H1 (cell line): ENCODE results near the gene NRL. TPM values are rescaled to one million over a fixed set of nuclear protein-coding genes. Genes with fewer than 3 reads are reported as not detected.

Experiments used
- CTCF ChIA-PET: fragments of 300-600 bp; sonication (Branson Sonifier 250); formaldehyde crosslinking; loops from one replicate; lab custom pipeline; 2021; ENCODE audit not compliant: partially characterized antibody; lab: Charles Lee
- POLR2A ChIA-PET: fragments of 300-600 bp; sonication (Branson Sonifier 250); formaldehyde crosslinking; loops from one replicate; lab custom pipeline; 2021; ENCODE audit warnings: inconsistent platforms; ENCODE audit not compliant: partially characterized antibody; lab: Charles Lee
- DNase-seq, 2 experiments: peaks; one replicate each; pipeline versions ENCODE4 v3.0.0 to v3.0.0-alpha.2; 2010 to 2022; ENCODE audit warnings: low spot score in 2 of 2, low read depth in 1 of 2, mixed read lengths in 1 of 2
- FAIRE-seq: peaks from 2 replicates; lab custom pipeline; 2011; peaks lifted over from hg19 to GRCh38; lab: Jason Lieb, UNC
- H2AFZ ChIP-seq: 2 replicates; pipeline ENCODE4 v1.8.1; 2012; ENCODE audit warnings: low read length, inconsistent platforms
- H2AK5ac ChIP-seq: 2 replicates; pipeline ENCODE4 v1.6.1; 2013; ENCODE audit warnings: low read depth, low read length
- H2BK120ac ChIP-seq: replicated peaks from 2 replicates; pipeline ENCODE3; 2013; ENCODE audit warnings: low read depth, low read length, inconsistent platforms
- H2BK12ac ChIP-seq: 2 replicates; pipeline ENCODE4 v1.6.1; 2013; ENCODE audit warnings: low read depth, low read length
- H2BK15ac ChIP-seq: 2 replicates; pipeline ENCODE4 v1.6.1; 2013; ENCODE audit warnings: low read length
- H2BK20ac ChIP-seq: 2 replicates; pipeline ENCODE4 v1.6.1; 2013; ENCODE audit warnings: low read length
- H2BK5ac ChIP-seq: 2 replicates; pipeline ENCODE4 v1.6.1; 2013; ENCODE audit warnings: low read depth, low read length
- H3K14ac ChIP-seq: 2 replicates; pipeline ENCODE4 v1.6.1; 2013; ENCODE audit warnings: inconsistent platforms; ENCODE audit not compliant: insufficient read length
- H3K18ac ChIP-seq: 2 replicates; pipeline ENCODE4 v1.6.1; 2013; ENCODE audit warnings: low read length; ENCODE audit errors: extremely low read depth
- H3K23ac ChIP-seq: 2 replicates; pipeline ENCODE4 v1.6.1; 2013; ENCODE audit warnings: inconsistent platforms; ENCODE audit not compliant: insufficient read length
- H3K23me2 ChIP-seq: 2 replicates; pipeline ENCODE4 v1.6.1; 2013; ENCODE audit warnings: low read depth, low read length
- H3K27ac ChIP-seq: 2 replicates; pipeline ENCODE4 v1.6.1; 2011; ENCODE audit warnings: low read depth, low read length, inconsistent platforms
- H3K27me3 ChIP-seq, 4 experiments: replicated peaks in 1 of 4; 1 replicate in 1 of 4; 2 replicates in 3 of 4; pipeline versions ENCODE4 v1.6.1 to v1.8.1; 2011 to 2013; ENCODE audit warnings: low read length in 3 of 4, mild to moderate bottlenecking in 3 of 4, inconsistent platforms in 2 of 4, mixed read lengths in 2 of 4, moderate library complexity in 1 of 4; ENCODE audit not compliant: control insufficient read depth in 3 of 4, insufficient read depth in 3 of 4; ENCODE audit errors: extremely low read depth in 1 of 4
- H3K36me3 ChIP-seq, 4 experiments: 2 replicates each; pipeline versions ENCODE4 v1.6.1 to v1.8.1; 2011 to 2013; ENCODE audit warnings: mild to moderate bottlenecking in 4 of 4, low read length in 3 of 4, moderate library complexity in 2 of 4, control low read depth in 1 of 4, inconsistent platforms in 1 of 4; ENCODE audit not compliant: insufficient read depth in 4 of 4, control insufficient read depth in 2 of 4
- H3K4ac ChIP-seq: replicated peaks from 2 replicates; pipeline ENCODE3; 2013; ENCODE audit warnings: low read length, low read depth, mixed read lengths, inconsistent platforms; ENCODE audit not compliant: insufficient read length
- H3K4me1 ChIP-seq, 4 experiments: replicated peaks in 1 of 4; 1 replicate in 1 of 4; 2 replicates in 3 of 4; pipeline versions ENCODE4 v1.6.1 to v1.8.1; 2011 to 2013; ENCODE audit warnings: low read length in 3 of 4, inconsistent platforms in 2 of 4, mixed read lengths in 1 of 4; ENCODE audit not compliant: insufficient read depth in 4 of 4, control insufficient read depth in 3 of 4
- H3K4me2 ChIP-seq, 2 experiments: 2 replicates each; pipeline versions ENCODE4 v1.6.1 to v1.8.1; 2011 to 2013; ENCODE audit warnings: low read depth in 2 of 2, low read length in 2 of 2, control low read depth in 1 of 2, inconsistent platforms in 1 of 2, mild to moderate bottlenecking in 1 of 2; ENCODE audit not compliant: insufficient read depth in 1 of 2
- H3K4me3 ChIP-seq, 4 experiments: fragments of 200-600, 300-600 bp in 1 of 4; sonication (generic), shearing (Covaris generic), sonication (Bioruptor Twin) in 1 of 4; 2 replicates each; pipeline versions ENCODE4 v1.5.1 to v1.8.1; 2011 to 2016; ENCODE audit warnings: low read length in 4 of 4, low read depth in 3 of 4, control low read depth in 2 of 4, inconsistent platforms in 2 of 4, mild to moderate bottlenecking in 2 of 4, mixed read lengths in 1 of 4, moderate library complexity in 1 of 4; ENCODE audit not compliant: insufficient read depth in 2 of 4; ENCODE audit errors: extremely low read depth in 1 of 4
- H3K56ac ChIP-seq: replicated peaks from 2 replicates; pipeline ENCODE3; 2013; ENCODE audit warnings: low read depth, mild to moderate bottlenecking, mixed read lengths, low read length, inconsistent platforms; ENCODE audit not compliant: insufficient read length
- H3K79me1 ChIP-seq: 2 replicates; pipeline ENCODE4 v1.6.1; 2013; ENCODE audit warnings: low read depth, low read length, control low read depth
- H3K79me2 ChIP-seq, 2 experiments: 2 replicates each; pipeline versions ENCODE4 v1.6.1 to v1.8.1; 2012 to 2013; ENCODE audit warnings: low read length in 2 of 2, mild to moderate bottlenecking in 2 of 2, inconsistent platforms in 1 of 2; ENCODE audit not compliant: insufficient read depth in 2 of 2, control insufficient read depth in 1 of 2
- H3K9ac ChIP-seq, 4 experiments: replicated peaks in 1 of 4; 1 replicate in 1 of 4; 2 replicates in 3 of 4; pipeline versions ENCODE4 v1.6.1 to v1.8.1; 2011 to 2013; ENCODE audit warnings: low read depth in 3 of 4, low read length in 3 of 4, control low read depth in 2 of 4, mild to moderate bottlenecking in 2 of 4, moderate library complexity in 2 of 4, inconsistent platforms in 1 of 4; ENCODE audit errors: extremely low read depth in 1 of 4
- H3K9me3 ChIP-seq, 2 experiments: 2 replicates each; pipeline versions ENCODE4 v1.6.1 to v1.8.1; 2012 to 2013; ENCODE audit warnings: mild to moderate bottlenecking in 2 of 2, moderate library complexity in 2 of 2, control low read depth in 1 of 2, inconsistent platforms in 1 of 2, low read depth in 1 of 2, low read length in 1 of 2, mixed read lengths in 1 of 2; ENCODE audit not compliant: insufficient read depth in 2 of 2
- H4K20me1 ChIP-seq, 2 experiments: replicated peaks in 1 of 2; 2 replicates each; pipeline versions ENCODE3 to v1.8.1; 2011 to 2013; ENCODE audit warnings: inconsistent platforms in 2 of 2, low read length in 2 of 2, mild to moderate bottlenecking in 1 of 2; ENCODE audit not compliant: insufficient read depth in 2 of 2, control insufficient read depth in 1 of 2
- H4K5ac ChIP-seq: 2 replicates; pipeline ENCODE4 v1.6.1; 2013; ENCODE audit warnings: low read length, low read depth, mixed read lengths, inconsistent platforms; ENCODE audit not compliant: insufficient read length
- H4K8ac ChIP-seq: 2 replicates; pipeline ENCODE4 v1.8.0; 2013; ENCODE audit warnings: mild to moderate bottlenecking, moderate library complexity, low read length, inconsistent platforms; ENCODE audit not compliant: insufficient read depth; ENCODE audit errors: extremely low read depth
- H4K91ac ChIP-seq: replicated peaks from 2 replicates; pipeline ENCODE3; 2013; ENCODE audit warnings: low read length, mixed read lengths, inconsistent platforms; ENCODE audit not compliant: insufficient read length
- ASH2L ChIP-seq: fragments of 200-600, 300-600 bp; sonication (generic); IDR thresholded peaks from one replicate; pipeline ENCODE4 v1.7.1; 2017; ENCODE audit warnings: low read length
- BRCA1 ChIP-seq: IDR thresholded peaks from 2 replicates; pipeline ENCODE4 v1.6.1; 2012; ENCODE audit warnings: low read depth, low read length, improper control_type of control experiment
- CBX5 ChIP-seq: fragments of 300-800, 300-1000 bp; sonication (generic); IDR thresholded peaks from 2 replicates; pipeline ENCODE4 v1.7.1; 2016; ENCODE audit warnings: antibody characterized with exemption, low read length, low read depth
- CEBPB ChIP-seq: IDR thresholded peaks from 2 replicates; pipeline ENCODE4 v1.6.1; 2012; ENCODE audit warnings: low read depth, low read length
- CREB1 ChIP-seq: IDR thresholded peaks from 2 replicates; pipeline ENCODE4 v1.6.1; 2012; ENCODE audit warnings: inconsistent platforms
- EGR1 ChIP-seq: IDR thresholded peaks from 2 replicates; pipeline ENCODE4 v1.6.1; 2011; ENCODE audit warnings: low read depth, low read length, borderline replicate concordance
- EP300 ChIP-seq, 2 experiments: IDR thresholded peaks; 1 replicate in 1 of 2; 2 replicates in 1 of 2; pipeline ENCODE4 v1.6.1; 2011 to 2012; ENCODE audit warnings: low read depth in 2 of 2, low read length in 2 of 2, mild to moderate bottlenecking in 2 of 2, borderline replicate concordance in 1 of 2, inconsistent platforms in 1 of 2, moderate library complexity in 1 of 2
- HDAC2 ChIP-seq, 2 experiments: fragments of 300-600 bp in 1 of 2; sonication (generic) in 1 of 2; IDR thresholded peaks; 2 replicates each; pipeline ENCODE4 v1.6.1; 2011 to 2012; ENCODE audit warnings: low read depth in 2 of 2, low read length in 2 of 2, mild to moderate bottlenecking in 2 of 2, moderate library complexity in 2 of 2, borderline replicate concordance in 1 of 2, inconsistent platforms in 1 of 2
- RAD21 ChIP-seq, 2 experiments: IDR thresholded peaks in 1 of 2; conservative IDR thresholded peaks in 1 of 2; 2 replicates each; pipeline ENCODE4 v1.6.1; 2011; ENCODE audit warnings: low read depth in 2 of 2, low read length in 2 of 2, improper control_type of control experiment in 1 of 2, inconsistent platforms in 1 of 2, mild to moderate bottlenecking in 1 of 2, moderate library complexity in 1 of 2
- SIRT6 ChIP-seq: IDR thresholded peaks from one replicate; pipeline ENCODE4 v1.7.1; 2012; ENCODE audit warnings: low read length, inconsistent platforms
- SUZ12 ChIP-seq: fragments of 200-600 bp; sonication (generic); IDR thresholded peaks from 2 replicates; pipeline ENCODE4 v1.6.1; 2012; ENCODE audit warnings: mild to moderate bottlenecking, inconsistent platforms, low read length, moderate library complexity, mixed read lengths
- TBP ChIP-seq: IDR thresholded peaks from 2 replicates; pipeline ENCODE4 v1.6.1; 2011; ENCODE audit warnings: low read depth, low read length, improper control_type of control experiment
- WGBS, 2 experiments: shearing (Covaris generic) in 1 of 2; methylation state at CpG; one replicate each; pipeline versions ENCODE4 v1.1.6 to v1.1.7; 2013 to 2015; ENCODE audit warnings: low lambda C conversion rate in 2 of 2, mixed read lengths in 2 of 2, inconsistent platforms in 1 of 2, low coverage in 1 of 2, missing lambda C conversion rate in 1 of 2; ENCODE audit not compliant: insufficient replicate concordance in 2 of 2, insufficient coverage in 1 of 2, insufficient read length in 1 of 2; ENCODE audit errors: extremely low coverage in 1 of 2, missing lambda C conversion rate in 1 of 2; 5-methylcytosine and 5-hydroxymethylcytosine counted together
- polyA plus RNA-seq, 7 experiments: library from polyadenylated mRNA; depleted of rRNA in 3 of 7; stranded (reverse) in 5 of 7; unstranded in 2 of 7; fragments of >200 nt in 5 of 7; fragments of 200-250 nt in 2 of 7; gene quantifications; 1 replicate in 5 of 7; 2 replicates in 1 of 7; 4 replicates in 1 of 7; pipeline versions ENCODE4 v1.2.1 to v1.2.3, GENCODE V29; 2011 to 2013; ENCODE audit warnings: missing spikeins in 2 of 7, mixed read lengths in 2 of 7
- total RNA-seq: library from RNA; stranded (reverse); fragmentation: NEBNext Ultra II Directional; extraction: Animal tissue kit (Norgen Biotek cat#: 25700); gene quantifications from 2 replicates; pipeline ENCODE4 v1.2.1, GENCODE V29; 2021
- TF ChIP-seq, protein P1 (sequence below): IDR thresholded peaks from 2 replicates; pipeline ENCODE4 v1.6.1; 2012; ENCODE audit warnings: inconsistent platforms

NRL gene
- total and polyA plus RNA-seq, 2 of the 8 experiments (the other 6 are each of a cell fraction or from before 2014, with no cell fraction given) = 1.1 to 2.2 TPM

GRCh38 chr14:24059841-24060388 is 54.8 kb downstream of the NRL start:
- H3K79me1 ChIP-seq = no peaks in the 10 kb centered on the region
- no peak overlapping the region for H3K4ac ChIP-seq
- no peak overlapping the region for H2AK5ac ChIP-seq
- H3K79me2 ChIP-seq = no peaks in the 10 kb centered on the region
- no peak overlapping the region for H3K18ac ChIP-seq
- no peaks in the 10 kb centered on the region for H3K27me3 ChIP-seq
- H2BK15ac ChIP-seq = no peak overlapping the region
- H3K23ac ChIP-seq = no peak overlapping the region
- no peak for FAIRE-seq
- H3K36me3 ChIP-seq = no peaks in the 10 kb centered on the region; a peak in 1 of 8 replicates
- H3K9me3 ChIP-seq = no peaks in the 10 kb centered on the region
- no peak overlapping the region for H4K5ac ChIP-seq
- ChIA-PET POLR2A (interaction anchor here (1.0 to 27.2 kb wide), 7 partner anchors 11 to 56 kb away, joined by 3 to 626 read pairs (median 17); partner anchors contain the start of gene PCK2), CTCF (interaction anchor here (1.4 to 23.8 kb wide), 8 partner anchors 10 to 49 kb away, joined by 3 to 316 read pairs (median 14); partner anchors contain the start of gene PCK2)
- no peak overlapping the region for H3K27ac ChIP-seq
- H2BK20ac ChIP-seq = no peak overlapping the region
- H3K56ac ChIP-seq = no peak overlapping the region
- H3K4me3 ChIP-seq = no peak overlapping the region
- H2AFZ ChIP-seq = no peak overlapping the region
- H3K23me2 ChIP-seq = no peaks in the 10 kb centered on the region
- H2BK12ac ChIP-seq = no peak overlapping the region
- DNase-seq = no peak
- H2BK5ac ChIP-seq = no peak overlapping the region
- H2BK120ac ChIP-seq = no peak overlapping the region
- H3K9ac ChIP-seq = no peak overlapping the region
- no peak overlapping the region for H4K91ac ChIP-seq
- 84% methylated on average over 15 of the region's 16 CpGs; no CpG with 5 or more reads in 1 of the 2 experiments for WGBS, 2 experiments
- H3K4me1 ChIP-seq = 0 out of 7 replicates have a peak, but pooled peaks cover 0 to 2% (median 0%) of the 10 kb centered on the region in 4 experiments
- no peak overlapping the region for H3K14ac ChIP-seq
- H4K8ac ChIP-seq = no peak overlapping the region
- H3K4me2 ChIP-seq = no peak overlapping the region
- peaks cover 0 to 2% of the 10 kb centered on the region in 2 experiments for H4K20me1 ChIP-seq
- TF ChIP-seq RAD21 (IDR thresholded peaks at IDR 0.05 in 1 of 2, conservative IDR thresholded peaks at IDR 0.05 in 1 of 2; ENCODE audit: low read depth in 2 of 2, low read length in 2 of 2) = no peak
- TF ChIP-seq BRCA1 = no peak
- no peak for TF ChIP-seq EP300 (IDR thresholded peaks at IDR 0.05; ENCODE audit: borderline replicate concordance in 1 of 2, low read depth in 2 of 2, low read length in 2 of 2)
- TF ChIP-seq HDAC2 (IDR thresholded peaks at IDR 0.05; ENCODE audit: borderline replicate concordance in 1 of 2, low read depth in 2 of 2, low read length in 2 of 2) = no peak
- no peak for TF ChIP-seq CEBPB
- TF ChIP-seq CBX5 = no peak
- no peak for TF ChIP-seq SUZ12
- TF ChIP-seq, protein P1, sequence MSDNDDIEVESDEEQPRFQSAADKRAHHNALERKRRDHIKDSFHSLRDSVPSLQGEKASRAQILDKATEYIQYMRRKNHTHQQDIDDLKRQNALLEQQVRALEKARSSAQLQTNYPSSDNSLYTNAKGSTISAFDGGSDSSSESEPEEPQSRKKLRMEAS = no peak
- TF ChIP-seq CREB1 = no peak
- TF ChIP-seq TBP = no peak
- no peak for TF ChIP-seq SIRT6
- TF ChIP-seq ASH2L = no peak
- TF ChIP-seq EGR1 = no peak
